A549 (cell line): ENCODE results near the gene LSR. TPM values are rescaled to one million over a fixed set of nuclear protein-coding genes. Genes with fewer than 3 reads are reported as not detected.
A peak's percentile ranks its signal among the peaks of the same experiment; 100 is the strongest.

Experiments
- ATAC-seq, 2 experiments: fragments of 200-7000 bp in 1 of 2; fragments of >200 bp in 1 of 2; cut with Nextera tagmentation in 1 of 2; cut with Tn5 transposase in 1 of 2; 3 replicates each; pipeline versions ENCODE4 v1.8.0 to v1.9.1; 2018 to 2020; ENCODE audit warnings: mild to moderate bottlenecking in 1 of 2, moderate library complexity in 1 of 2
- CTCF ChIA-PET: fragments of 300-600 bp; sonication (Branson Sonifier 250); formaldehyde crosslinking; extraction: SDS; loops from one replicate; lab custom pipeline; 2021; ENCODE audit warnings: antibody characterized with exemption, inconsistent platforms; lab: Yijun Ruan, JAX
- POLR2A ChIA-PET: fragments of 350-600 bp; formaldehyde crosslinking; extraction: SDS; loops from one replicate; lab custom pipeline; 2021; ENCODE audit warnings: antibody characterized with exemption, inconsistent platforms; lab: Yijun Ruan, JAX
- DNase-seq, 2 experiments: peaks; one replicate each; pipeline versions ENCODE4 v3.0.0 to v3.0.0-alpha.2; 2011 to 2016; ENCODE audit warnings: low read depth in 1 of 2, low spot score in 1 of 2
- FAIRE-seq: peaks from 2 replicates; lab custom pipeline; 2011; peaks lifted over from hg19 to GRCh38; lab: Jason Lieb, UNC
- H3K27ac ChIP-seq, 2 experiments: fragments of >200 bp; sonication (Bioruptor Twin); formaldehyde crosslinking; 3 replicates each; pipeline ENCODE4 v1.5.1; 2016 to 2017
- H3K4me1 ChIP-seq: fragments of >200 bp; sonication (Bioruptor Twin); formaldehyde crosslinking; 3 replicates; pipeline ENCODE4 v1.6.1; 2016
- H3K4me2 ChIP-seq: fragments of >200 bp; sonication (Bioruptor Twin); formaldehyde crosslinking; 3 replicates; pipeline ENCODE4 v1.6.1; 2016
- H3K4me3 ChIP-seq: fragments of >200 bp; sonication (Bioruptor Twin); formaldehyde crosslinking; 3 replicates; pipeline ENCODE4 v1.5.1; 2016
- H3K9me3 ChIP-seq: fragments of >200 bp; sonication (Bioruptor Twin); formaldehyde crosslinking; 3 replicates; pipeline ENCODE4 v1.6.1; 2016
- BCL3 ChIP-seq: fragments of >200 bp; sonication (Bioruptor Twin); formaldehyde crosslinking; IDR thresholded peaks from 3 replicates; pipeline ENCODE4 v1.6.1; 2016
- CBX8 ChIP-seq: fragments of 200-600 bp; sonication (generic); IDR thresholded peaks from 2 replicates; pipeline ENCODE4 v1.6.1; 2016
- CHD2 ChIP-seq: fragments of 150-350 bp; IDR thresholded peaks from 2 replicates; pipeline ENCODE4 v1.6.1; 2014; ENCODE audit warnings: low read length; ENCODE audit not compliant: partially characterized antibody
- EHF ChIP-seq: fragments of 250-450 bp; sonication (Bioruptor Pico); IDR thresholded peaks from 2 replicates; pipeline ENCODE4 v1.5.0; 2020; ENCODE audit warnings: mild to moderate bottlenecking
- EHMT2 ChIP-seq: fragments of 200-600 bp; sonication (generic); IDR thresholded peaks from 2 replicates; pipeline ENCODE4 v1.6.1; 2016; ENCODE audit warnings: antibody characterized with exemption, low read depth, mild to moderate bottlenecking, moderate library complexity
- FOSB ChIP-seq: fragments of 250-450 bp; sonication (Bioruptor Pico); IDR thresholded peaks from 2 replicates; pipeline ENCODE4 v1.5.0; 2020; ENCODE audit warnings: mild to moderate bottlenecking, moderate library complexity
- FOXS1 ChIP-seq: fragments of 250-450 bp; sonication (Bioruptor Pico); IDR thresholded peaks from 2 replicates; pipeline ENCODE4 v1.5.0; 2020; ENCODE audit warnings: mild to moderate bottlenecking, moderate library complexity
- GATA3 ChIP-seq: IDR thresholded peaks from 2 replicates; pipeline ENCODE4 v1.6.1; 2012; ENCODE audit warnings: borderline replicate concordance
- HDAC2 ChIP-seq: fragments of 200-600 bp; sonication (generic); IDR thresholded peaks from 2 replicates; pipeline ENCODE4 v1.6.1; 2016
- HOXB13 ChIP-seq: fragments of 250-450 bp; sonication (Bioruptor Pico); IDR thresholded peaks from 2 replicates; pipeline ENCODE4 v1.5.0; 2020; ENCODE audit warnings: low read depth, mild to moderate bottlenecking, moderate library complexity
- JUN ChIP-seq, 2 experiments: fragments of >200 bp; sonication (Bioruptor Twin); formaldehyde crosslinking; IDR thresholded peaks; 2 replicates in 1 of 2; 3 replicates in 1 of 2; pipeline ENCODE4 v1.6.1; 2016 to 2017
- JUNB ChIP-seq: fragments of >200 bp; sonication (Bioruptor Twin); formaldehyde crosslinking; IDR thresholded peaks from 2 replicates; pipeline ENCODE4 v1.6.1; 2016
- MAFK ChIP-seq: fragments of 450-650 bp; IDR thresholded peaks from 2 replicates; pipeline ENCODE4 v1.6.1; 2014; ENCODE audit not compliant: partially characterized antibody
- MYC ChIP-seq: IDR thresholded peaks from 2 replicates; pipeline ENCODE4 v1.6.1; 2012; ENCODE audit warnings: mild to moderate bottlenecking, inconsistent platforms, low read length, improper control_type of control experiment, borderline replicate concordance
- NPAS2 ChIP-seq: fragments of 250-450 bp; sonication (Bioruptor Pico); IDR thresholded peaks from 2 replicates; pipeline ENCODE4 v1.8.0; 2022; ENCODE audit warnings: mild to moderate bottlenecking, moderate library complexity, borderline replicate concordance
- NR3C1 ChIP-seq: fragments of >200 bp; sonication (Bioruptor Twin); formaldehyde crosslinking; IDR thresholded peaks from 3 replicates; pipeline ENCODE4 v1.6.1; 2017
- RAD21 ChIP-seq, 2 experiments: fragments of >200 bp in 1 of 2; sonication (Bioruptor Twin) in 1 of 2; formaldehyde crosslinking in 1 of 2; IDR thresholded peaks in 1 of 2; conservative IDR thresholded peaks in 1 of 2; 2 replicates in 1 of 2; 3 replicates in 1 of 2; pipeline ENCODE4 v1.6.1; 2012 to 2018; ENCODE audit warnings: inconsistent platforms in 1 of 2
- RCOR1 ChIP-seq: fragments of 150-350 bp; IDR thresholded peaks from 2 replicates; pipeline ENCODE4 v1.6.1; 2014; ENCODE audit warnings: antibody characterized with exemption, low read length, low read depth
- RNF2 ChIP-seq: fragments of 200-600 bp; sonication (generic); IDR thresholded peaks from 2 replicates; pipeline ENCODE4 v1.6.1; 2016; ENCODE audit warnings: low read depth, mild to moderate bottlenecking, antibody characterized with exemption, moderate library complexity, borderline replicate concordance
- ZC3H11A ChIP-seq: fragments of 450-650 bp; IDR thresholded peaks from 2 replicates; pipeline ENCODE4 v1.6.1; 2014; ENCODE audit warnings: antibody characterized with exemption, mild to moderate bottlenecking
- ZFP36 ChIP-seq: fragments of 450-650 bp; IDR thresholded peaks from 2 replicates; pipeline ENCODE4 v1.6.1; 2014; ENCODE audit warnings: borderline replicate concordance; ENCODE audit not compliant: partially characterized antibody
- ZNF302 ChIP-seq: fragments of 250-450 bp; sonication (Bioruptor Pico); IDR thresholded peaks from 2 replicates; pipeline ENCODE4 v1.9.0; 2021; ENCODE audit warnings: inconsistent platforms, mild to moderate bottlenecking, moderate library complexity
- WGBS: methylation state at CpG from one replicate; pipeline ENCODE4 v1.1.6; 2017; ENCODE audit errors: missing lambda C conversion rate; 5-methylcytosine and 5-hydroxymethylcytosine counted together
- polyA plus RNA-seq, 4 experiments: library from polyadenylated mRNA; depleted of rRNA in 3 of 4; stranded (reverse); fragments of >200 nt; fragmentation: RNase III in 1 of 4; extraction: RNeasy Plus Mini Kit Qiagen cat#74134 plus additional on column Dnase treatment in 1 of 4; gene quantifications; 2 replicates in 3 of 4; 3 replicates in 1 of 4; pipeline ENCODE4 v1.2.3, GENCODE V29; 2011 to 2017
- TF ChIP-seq, protein P1 (sequence below): fragments of >200 bp; sonication (Bioruptor Twin); formaldehyde crosslinking; IDR thresholded peaks from 3 replicates; pipeline ENCODE4 v1.5.1; 2016
- TF ChIP-seq, protein P2 (sequence below): IDR thresholded peaks from 2 replicates; pipeline ENCODE4 v1.6.1; 2012

LSR gene
- polyA plus RNA-seq, 2 of the 4 experiments (the other 2 are of a cell fraction): 2.1 to 3.6 TPM

DNA sequence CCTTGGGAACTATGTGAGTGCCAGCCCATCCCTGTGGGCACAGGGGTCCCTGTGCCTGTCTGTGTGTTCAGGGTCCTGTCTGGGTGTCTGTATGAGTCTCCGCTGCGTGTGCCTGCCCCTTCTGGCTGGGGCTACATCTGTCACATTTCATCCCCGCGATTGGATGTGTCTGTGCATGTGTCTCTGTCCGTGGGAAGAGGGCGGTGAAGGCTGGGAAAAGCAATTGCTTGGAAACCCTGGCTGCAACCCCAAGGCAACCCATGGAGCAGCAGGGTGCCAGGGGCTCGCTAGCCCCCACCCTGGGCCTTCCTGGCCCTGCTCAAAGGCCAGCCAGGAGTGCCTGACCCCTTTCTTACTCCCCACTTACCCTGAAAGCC is 44.5 kb downstream of the LSR start:
- no peak overlapping the region for H3K27ac ChIP-seq
- H3K4me1 ChIP-seq: no peaks in the 10 kb centered on the region
- WGBS: 20% methylated on average over 7 of the region's 7 CpGs
- no peak overlapping the region for H3K4me3 ChIP-seq
- FAIRE-seq (no peak), ATAC-seq (peak; percentile 17 to 20; a peak in 3 of 6 replicates), DNase-seq (no peak)
- no peaks in the 10 kb centered on the region for H3K9me3 ChIP-seq
- no peak overlapping the region for H3K4me2 ChIP-seq
- TF ChIP-seq RAD21 (conservative IDR thresholded peaks at IDR 0.05 in 1 of 2, IDR thresholded peaks at IDR 0.05 in 1 of 2) (no peak), GATA3 (no peak), ZFP36 (no peak), ZC3H11A (no peak), CBX8 (no peak), MYC (no peak), BCL3 (no peak), ZNF302 (CRISPR knock-in tag) (no peak), RNF2 (no peak), FOSB (CRISPR knock-in tag) (no peak), JUN (IDR thresholded peaks at IDR 0.05) (no peak), MAFK (no peak), HOXB13 (no peak), NR3C1 (no peak), NPAS2 (no peak), CHD2 (no peak)
- TF ChIP-seq, protein P1, sequence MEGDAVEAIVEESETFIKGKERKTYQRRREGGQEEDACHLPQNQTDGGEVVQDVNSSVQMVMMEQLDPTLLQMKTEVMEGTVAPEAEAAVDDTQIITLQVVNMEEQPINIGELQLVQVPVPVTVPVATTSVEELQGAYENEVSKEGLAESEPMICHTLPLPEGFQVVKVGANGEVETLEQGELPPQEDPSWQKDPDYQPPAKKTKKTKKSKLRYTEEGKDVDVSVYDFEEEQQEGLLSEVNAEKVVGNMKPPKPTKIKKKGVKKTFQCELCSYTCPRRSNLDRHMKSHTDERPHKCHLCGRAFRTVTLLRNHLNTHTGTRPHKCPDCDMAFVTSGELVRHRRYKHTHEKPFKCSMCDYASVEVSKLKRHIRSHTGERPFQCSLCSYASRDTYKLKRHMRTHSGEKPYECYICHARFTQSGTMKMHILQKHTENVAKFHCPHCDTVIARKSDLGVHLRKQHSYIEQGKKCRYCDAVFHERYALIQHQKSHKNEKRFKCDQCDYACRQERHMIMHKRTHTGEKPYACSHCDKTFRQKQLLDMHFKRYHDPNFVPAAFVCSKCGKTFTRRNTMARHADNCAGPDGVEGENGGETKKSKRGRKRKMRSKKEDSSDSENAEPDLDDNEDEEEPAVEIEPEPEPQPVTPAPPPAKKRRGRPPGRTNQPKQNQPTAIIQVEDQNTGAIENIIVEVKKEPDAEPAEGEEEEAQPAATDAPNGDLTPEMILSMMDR: no peak
- ChIA-PET CTCF (interaction anchor here (1.2 kb wide), 1 partner anchor 15 kb away, joined by 4 read pairs; no protein-coding TSS in a partner anchor), POLR2A (no interaction called here)

- Histone ChIP-seq H3K4me2 (no peak overlapping the region), H3K9me3 (no peaks in the 10 kb centered on the region), H3K27ac (no peak overlapping the region), H3K4me1 (no peaks in the 10 kb centered on the region), H3K4me3 (no peak overlapping the region)
- FAIRE-seq (no peak), ATAC-seq (no peak), DNase-seq (no peak)
- no peak for TF ChIP-seq CBX8
- TF ChIP-seq FOXS1 (CRISPR knock-in tag): no peak
- no peak for TF ChIP-seq HDAC2
- TF ChIP-seq RCOR1: no peak
- TF ChIP-seq CHD2: no peak
- no peak for TF ChIP-seq MYC
- no peak for TF ChIP-seq EHF (CRISPR knock-in tag)
- no peak for TF ChIP-seq EHMT2
- TF ChIP-seq, protein P2, sequence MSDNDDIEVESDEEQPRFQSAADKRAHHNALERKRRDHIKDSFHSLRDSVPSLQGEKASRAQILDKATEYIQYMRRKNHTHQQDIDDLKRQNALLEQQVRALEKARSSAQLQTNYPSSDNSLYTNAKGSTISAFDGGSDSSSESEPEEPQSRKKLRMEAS: no peak
- TF ChIP-seq MAFK: no peak
- no peak for TF ChIP-seq ZNF302 (CRISPR knock-in tag)
- TF ChIP-seq JUNB: no peak
- POLR2A ChIA-PET: no interaction called here
- CTCF ChIA-PET: interaction anchor here (1.2 kb wide), 1 partner anchor 15 kb away, joined by 4 read pairs; no protein-coding TSS in a partner anchor
- 44% methylated on average over 17 of the region's 17 CpGs for WGBS
Measured at GRCh38 chr19:35293808-35294207, 45.0 kb downstream of the LSR start.
